DMS153 treated with DMSO at 0.1 percent for 48 hours (cell line): ENCODE results near the gene CTSZ.
A peak's percentile ranks its signal among the peaks of the same experiment; 100 is the strongest.
"Not testable (repeated sequence)": the region's sequence is repeated elsewhere in the genome, so short reads cannot be mapped to it uniquely, and the experiment has no call there.

ENCODE experiments used
- DNase-seq: peaks from one replicate; lab custom pipeline; 2025; ENCODE audit not compliant: unreplicated experiment; lab: John Stamatoyannopoulos, UW

The CTSZ gene

DNA sequence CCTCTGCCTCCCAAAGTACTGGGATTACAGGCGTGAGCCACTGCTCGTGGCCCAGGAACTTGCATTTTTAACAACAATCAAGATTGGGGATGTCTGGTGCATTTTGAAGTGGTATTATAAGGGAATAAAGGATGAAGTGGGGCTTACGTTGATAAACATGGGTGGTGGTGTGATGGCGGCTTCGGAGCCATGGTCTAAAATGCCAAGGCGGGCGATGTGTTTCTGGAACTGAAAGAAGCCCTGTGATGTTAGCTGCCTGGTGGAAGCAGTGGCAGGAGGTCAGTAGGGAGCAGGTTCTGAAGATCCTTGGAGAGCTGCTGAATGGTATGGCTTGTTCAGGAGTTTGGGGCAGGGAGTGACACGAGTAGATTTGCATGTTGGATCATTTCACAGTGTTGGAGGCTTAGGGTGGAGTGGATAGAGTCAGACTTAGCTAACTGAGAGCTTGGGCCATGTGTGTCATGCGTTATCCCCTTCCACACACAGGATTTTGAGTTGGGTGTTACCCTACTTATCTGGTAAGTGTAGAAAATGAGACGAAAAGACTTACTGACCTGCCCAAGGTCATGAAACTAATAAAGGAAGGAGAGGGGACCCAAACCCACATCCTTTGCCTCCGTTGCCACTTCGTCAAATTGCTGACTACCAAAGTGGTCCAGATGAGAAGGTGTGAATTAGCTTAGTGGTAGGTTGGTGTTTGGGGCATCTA, 24.5 kb downstream of the CTSZ start:
- DNase-seq: no peak

DNA sequence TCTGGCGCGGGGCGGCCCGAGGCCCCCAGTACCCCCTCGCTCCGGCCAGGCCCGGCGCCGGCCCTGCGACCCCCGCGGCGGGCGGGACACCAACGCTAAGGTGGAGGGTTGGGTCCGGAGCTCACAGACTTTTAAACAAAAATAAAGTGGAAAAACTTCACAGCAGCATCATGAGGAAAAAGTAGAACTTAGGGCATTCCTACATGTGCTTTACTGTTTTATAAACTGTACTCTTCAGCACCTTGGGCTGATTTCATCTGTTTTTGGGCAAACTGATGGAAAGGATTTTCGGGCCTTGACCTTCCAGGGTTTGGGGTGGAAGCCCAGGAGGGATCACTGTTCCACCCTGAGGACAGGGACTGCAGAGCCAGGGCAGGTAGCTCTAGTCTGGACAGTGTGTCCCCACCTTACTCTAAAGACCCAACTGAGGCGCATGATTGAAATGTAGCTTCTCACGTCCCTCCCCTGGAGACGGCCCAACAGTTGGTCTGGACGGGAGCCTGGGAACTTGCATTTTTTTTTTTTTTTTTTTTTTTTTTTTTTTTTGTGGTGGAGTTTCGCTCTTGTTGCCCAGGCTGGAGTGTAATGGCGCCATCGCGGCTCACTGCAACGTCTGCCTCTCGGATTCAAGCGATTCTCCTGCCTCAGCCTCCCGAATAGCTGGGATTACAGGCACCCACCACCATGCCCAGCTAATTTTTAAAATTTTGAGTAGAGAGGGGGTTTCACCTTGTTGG, 25.3 kb downstream of the CTSZ start:
- DNase-seq: peak; percentile 7

- peak; percentile 63 for DNase-seq
Measured at GRCh38 chr20:58980711-58981627, 26.1 kb downstream of the CTSZ start, which contains the start of gene NELFCD. TSS of gene NELFCD (plus strand) at chr20:58981256. CDS start at chr20:58981310, 54 bp downstream.

DNA sequence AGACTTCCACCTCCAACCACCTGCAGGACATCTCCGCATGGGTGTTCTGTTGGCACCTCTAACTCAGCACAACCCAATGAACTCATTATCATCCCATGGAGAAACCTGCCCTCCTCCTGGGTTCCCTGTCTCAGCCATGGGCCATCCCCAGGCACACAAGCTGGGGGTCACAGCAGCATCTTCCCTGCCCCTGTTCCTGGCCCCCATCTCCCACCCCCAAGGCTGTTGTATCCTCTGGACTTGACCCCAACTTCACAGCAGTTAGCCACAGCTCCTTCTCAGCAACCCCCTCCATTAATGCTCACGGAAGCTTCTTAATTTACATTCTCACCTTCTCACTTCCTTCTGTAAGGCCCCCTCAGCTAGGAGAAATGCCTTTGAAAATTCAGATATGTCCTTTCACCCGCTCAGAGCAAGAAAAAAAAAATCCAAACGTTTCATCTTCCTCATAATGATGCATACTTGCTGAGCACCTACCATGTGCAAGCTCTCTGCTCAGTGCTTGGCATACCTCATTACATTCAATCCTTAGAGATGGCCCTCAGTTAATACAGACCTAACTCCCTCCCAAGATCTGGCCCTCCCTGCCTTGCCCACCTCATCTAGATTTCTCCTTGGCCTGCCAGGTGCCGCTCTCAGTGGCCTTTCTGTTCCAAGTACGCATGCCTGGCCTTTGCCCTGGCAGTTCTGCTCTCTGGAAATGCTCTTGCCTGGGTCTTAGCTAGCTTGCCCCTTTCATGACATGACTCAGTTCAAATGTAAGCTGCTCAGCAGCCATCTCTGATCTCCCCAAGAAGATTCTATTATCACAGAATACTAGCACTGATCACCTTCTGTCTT, 28.5 kb downstream of the CTSZ start:
- DNase-seq: no peak

DNA sequence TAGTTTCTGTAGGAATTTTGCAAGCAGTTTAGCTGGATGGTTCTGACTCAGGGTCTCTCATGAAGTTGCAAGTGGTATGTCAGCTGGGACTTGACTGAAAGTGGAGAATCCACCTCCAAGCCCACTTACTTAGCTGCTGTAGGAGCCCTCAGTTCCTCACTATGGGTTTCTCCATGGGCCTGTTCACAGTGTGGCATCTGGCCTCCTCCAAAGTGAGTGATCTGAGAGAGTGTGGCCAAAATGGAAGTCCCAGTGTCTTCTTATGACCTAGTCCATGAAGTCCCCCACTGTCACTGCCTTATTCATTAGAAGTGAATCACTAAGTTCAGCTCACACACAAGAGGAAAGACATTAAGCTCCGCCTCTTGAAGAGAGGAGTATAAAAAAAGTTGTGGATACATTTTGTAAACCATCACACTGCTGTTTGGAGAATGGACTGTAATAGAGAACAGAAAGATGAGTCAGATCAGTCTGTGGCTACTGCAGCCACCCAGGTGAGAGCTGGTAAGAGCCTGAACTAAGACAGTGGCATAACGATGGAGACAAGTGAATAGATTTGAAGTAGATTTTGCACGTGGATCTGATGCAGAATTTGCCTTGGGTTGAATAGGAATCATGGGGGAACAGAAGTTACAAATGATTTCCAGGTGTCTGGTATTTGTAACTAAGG, 30.9 kb downstream of the CTSZ start:
- no peak for DNase-seq

DNA sequence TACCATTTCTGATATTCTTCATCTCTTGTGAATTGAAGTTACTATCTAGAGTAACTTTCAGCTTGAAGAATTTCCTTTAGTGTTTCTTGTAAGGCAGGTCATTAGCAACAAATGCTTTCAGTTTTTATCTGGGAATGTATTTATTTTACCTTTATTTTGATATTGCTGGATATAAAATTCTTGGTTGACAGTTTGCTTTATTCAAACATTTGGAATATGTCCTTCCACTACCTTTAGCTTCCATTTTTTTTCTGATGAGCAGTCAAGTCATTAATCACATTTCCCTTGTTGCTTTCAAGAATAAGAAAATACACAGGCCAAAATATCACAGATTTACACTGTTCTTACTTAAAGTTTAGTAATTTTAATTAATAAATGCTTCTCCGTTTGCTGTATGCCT, 31.7 kb downstream of the CTSZ start:
- no peak for DNase-seq

DNA sequence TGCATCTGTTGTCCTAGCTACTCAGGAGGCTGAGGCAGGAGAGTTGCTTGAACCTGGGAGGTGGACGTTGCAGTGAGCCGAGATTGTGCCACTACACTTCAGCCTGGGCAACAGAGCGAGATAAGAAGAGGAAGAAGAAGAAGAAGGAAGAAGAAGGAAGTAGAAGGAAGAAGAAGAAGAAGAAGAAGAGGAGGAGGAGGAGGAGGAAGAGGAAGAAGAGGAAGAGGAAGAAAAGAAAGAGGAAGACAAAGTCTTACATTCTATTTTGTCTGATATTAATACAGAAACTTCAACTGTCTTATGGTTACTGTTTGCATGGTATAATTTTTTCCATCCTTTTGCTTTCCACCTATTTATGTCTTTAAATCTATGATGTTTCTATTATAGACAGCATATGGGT, 33.2 kb downstream of the CTSZ start:
- no peak for DNase-seq

DNA sequence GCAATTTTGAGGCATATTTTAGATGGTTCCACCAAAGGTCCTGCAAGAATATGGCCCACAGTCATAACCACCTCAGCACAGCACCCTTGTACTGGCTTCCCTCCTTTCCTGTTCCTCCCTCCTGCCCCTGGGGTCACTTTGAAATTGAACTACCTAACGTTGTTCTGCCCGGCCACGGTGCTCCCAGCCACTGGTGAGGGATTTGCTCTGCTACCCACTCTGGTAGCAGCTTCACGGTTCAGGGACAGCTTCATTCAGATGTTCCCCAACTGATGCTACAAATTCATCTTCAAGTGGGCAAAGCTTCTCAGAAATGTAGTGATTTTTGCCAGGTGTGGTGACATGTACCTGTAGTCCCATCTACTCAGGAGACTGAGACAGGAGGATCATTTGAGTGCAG, 33.9 kb downstream of the CTSZ start:
- DNase-seq: no peak

DNA sequence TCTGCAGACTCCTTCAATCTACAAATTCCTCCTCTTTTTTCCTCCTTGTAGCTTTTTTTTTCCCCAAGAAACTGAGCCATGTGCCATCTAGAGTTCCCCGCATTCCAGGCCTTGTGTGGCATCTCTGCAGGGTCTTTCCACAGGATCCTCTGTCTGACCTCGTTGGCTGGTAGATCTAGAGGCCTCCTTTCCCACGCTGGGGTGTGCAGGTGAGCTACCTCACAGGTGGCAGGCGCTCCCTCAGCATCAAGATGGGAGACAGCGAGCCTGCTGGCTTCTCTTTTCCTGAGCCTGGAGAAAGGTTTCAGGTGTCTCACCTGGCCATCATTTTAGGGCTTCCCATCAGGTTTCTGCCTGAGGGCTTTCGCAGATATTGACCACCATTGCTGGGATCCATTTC, 35.6 kb downstream of the CTSZ start:
- DNase-seq: no peak

- DNase-seq: no peak
Measured at GRCh38 chr20:58970146-58970545, 36.9 kb downstream of the CTSZ start.

DNA sequence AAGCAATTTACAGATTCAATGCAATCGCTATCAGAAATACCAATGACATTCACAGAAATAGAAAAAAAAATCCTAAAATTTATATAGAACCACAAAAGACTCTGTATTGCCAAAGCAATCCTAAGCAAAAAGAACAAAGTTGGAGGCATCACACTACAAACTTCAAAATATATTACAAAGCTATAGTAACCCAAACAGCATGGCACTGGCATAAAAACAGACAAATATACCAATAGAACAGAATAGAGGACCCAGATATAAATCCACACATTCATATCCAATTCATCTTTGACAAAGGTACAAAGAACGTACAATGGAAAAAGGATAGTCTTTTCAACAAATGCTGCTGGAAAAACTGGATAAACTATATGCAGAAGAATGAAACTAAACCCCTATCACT, 37.6 kb downstream of the CTSZ start:
- DNase-seq: no peak

DNA sequence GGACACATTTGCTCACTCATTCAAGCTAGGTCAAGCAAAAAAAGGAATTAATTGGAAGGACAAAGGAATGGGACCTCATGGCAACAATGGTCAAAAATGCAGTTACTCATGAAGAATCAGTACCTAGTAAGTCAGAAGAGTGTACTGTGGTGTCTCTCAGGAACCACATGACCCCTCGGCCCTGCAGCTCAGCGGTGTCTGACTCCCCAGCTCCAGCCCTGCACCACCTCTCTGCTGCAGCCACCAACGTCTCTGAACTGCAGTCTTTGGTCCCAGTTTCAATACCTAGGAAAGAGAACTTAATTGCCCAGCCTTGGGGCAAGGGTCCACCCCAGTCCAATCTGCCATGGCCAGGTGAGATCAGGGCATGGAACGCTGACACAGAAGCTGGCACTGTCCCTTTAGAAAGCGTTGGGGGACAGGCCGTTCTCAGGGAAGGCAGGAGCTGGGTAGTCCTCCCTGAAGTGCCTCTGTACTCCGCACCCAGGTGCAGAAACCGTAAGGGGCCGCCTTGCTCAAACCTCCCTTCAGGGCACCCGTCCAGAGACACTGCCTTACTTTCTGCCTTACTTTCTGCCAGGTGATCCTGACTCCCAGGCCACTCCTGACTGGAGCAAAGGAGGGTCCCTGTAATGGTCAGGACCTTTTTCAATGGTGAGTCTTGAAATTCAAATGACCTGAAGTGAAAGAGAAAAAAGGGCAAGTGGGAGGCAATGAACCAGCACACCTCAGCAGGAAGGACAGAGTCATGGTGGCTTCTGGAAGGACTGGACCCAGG, 39.2 kb downstream of the CTSZ start:
- no peak for DNase-seq

DNA sequence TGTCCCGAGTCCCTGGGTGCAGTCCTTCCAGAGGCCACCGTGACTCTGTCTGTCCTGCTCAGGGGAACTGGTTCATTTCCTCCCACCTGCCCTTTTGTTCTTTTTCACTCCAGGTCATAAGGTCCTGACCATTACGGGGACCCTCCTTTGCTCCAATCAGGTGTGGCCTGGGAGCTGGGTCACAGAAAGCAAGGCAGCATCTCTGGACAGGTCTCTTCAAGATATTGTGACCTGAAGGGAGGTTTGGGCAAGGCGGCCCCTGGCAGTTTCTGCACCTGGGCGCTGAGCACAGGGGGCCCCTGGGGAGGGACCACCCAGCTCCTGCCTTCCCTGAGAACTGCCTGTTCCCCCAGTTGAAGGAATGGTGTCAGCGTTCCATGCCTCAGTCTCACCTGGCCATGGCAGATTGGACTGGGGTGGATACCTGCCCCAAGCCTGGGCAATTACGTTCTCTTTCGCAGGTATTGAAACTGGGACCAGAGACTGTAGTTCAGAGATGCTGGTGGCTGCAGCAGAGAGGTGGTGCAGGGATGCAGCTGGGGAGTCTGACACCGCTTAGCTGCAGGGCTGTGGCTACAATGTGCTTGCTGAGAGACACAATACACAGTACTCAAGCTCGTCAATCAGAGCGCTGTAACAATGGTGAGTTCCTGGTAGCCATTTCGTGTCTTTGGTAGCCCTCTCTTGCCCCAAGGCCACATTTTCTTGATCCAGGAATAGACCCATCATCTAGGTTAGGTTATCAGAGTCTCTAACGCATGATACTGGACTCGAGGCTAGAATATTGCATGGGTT, 41.6 kb downstream of the CTSZ start:
- DNase-seq: no peak

DNA sequence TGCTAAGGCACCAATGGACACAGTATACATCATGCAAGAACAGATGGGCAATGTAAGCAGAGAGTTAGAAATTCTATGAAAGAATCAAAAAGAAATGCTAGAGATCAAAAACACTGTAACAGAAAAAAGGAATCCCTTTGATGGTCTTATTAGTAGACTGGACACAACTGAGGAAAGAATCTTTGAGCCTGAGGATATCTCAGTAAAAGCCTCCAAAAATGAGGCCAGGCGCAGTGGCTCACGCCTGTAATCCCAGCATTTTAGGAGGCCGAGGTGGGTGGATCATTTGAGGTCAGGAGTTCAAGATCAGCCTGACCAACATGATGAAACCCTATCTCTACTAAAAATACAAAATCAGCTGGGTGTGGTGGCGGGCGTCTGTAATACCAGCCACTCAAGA, 43.1 kb downstream of the CTSZ start:
- not testable (repeated sequence) for DNase-seq

GRCh38 chr20:58963060-58963584, 43.9 kb downstream of the CTSZ start:
- DNase-seq: no peak

GRCh38 chr20:58959652-58960051, 47.4 kb downstream of the CTSZ start:
- no peak for DNase-seq

- DNase-seq: no peak
Measured at GRCh38 chr20:58956078-58956477, 51.0 kb downstream of the CTSZ start.

- DNase-seq: no peak
Measured at GRCh38 chr20:58953050-58953449, 54.0 kb downstream of the CTSZ start.
